GM19238 (cell line): ENCODE data around the gene FAM193A.
"Not testable (repeated sequence)": the region's sequence is repeated elsewhere in the genome, so short reads cannot be mapped to it uniquely, and the experiment has no call there.

Experiments used
- DNase-seq: peaks from one replicate; pipeline ENCODE4 v3.0.0; 2011; ENCODE audit warnings: low spot score; ENCODE audit not compliant: insufficient read length

FAM193A gene

DNA sequence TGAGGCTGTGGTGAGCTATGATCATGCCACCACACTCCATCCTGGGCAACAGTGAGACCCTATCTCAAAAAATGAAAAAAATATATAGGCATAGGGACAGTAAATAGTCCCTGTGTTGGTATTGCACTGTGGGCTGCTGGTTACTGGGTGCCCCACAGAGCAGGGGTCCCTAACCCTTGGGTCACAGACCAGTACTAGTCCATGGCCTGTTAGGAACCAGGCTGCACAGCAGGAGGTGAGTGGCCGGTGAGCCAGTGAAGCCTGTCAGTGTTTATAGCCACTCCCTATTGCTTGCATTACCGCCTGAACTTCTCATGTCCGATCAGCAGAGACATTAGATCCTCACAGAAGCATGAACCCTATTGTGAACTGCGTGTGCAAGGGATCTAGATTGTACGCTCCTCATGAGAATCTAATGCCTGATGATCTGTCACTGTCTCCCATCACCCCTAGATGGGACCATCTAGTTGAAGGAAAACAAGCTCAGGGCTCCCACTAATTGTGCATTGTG, 113.2 kb downstream of the FAM193A start:
- no peak for DNase-seq

DNA sequence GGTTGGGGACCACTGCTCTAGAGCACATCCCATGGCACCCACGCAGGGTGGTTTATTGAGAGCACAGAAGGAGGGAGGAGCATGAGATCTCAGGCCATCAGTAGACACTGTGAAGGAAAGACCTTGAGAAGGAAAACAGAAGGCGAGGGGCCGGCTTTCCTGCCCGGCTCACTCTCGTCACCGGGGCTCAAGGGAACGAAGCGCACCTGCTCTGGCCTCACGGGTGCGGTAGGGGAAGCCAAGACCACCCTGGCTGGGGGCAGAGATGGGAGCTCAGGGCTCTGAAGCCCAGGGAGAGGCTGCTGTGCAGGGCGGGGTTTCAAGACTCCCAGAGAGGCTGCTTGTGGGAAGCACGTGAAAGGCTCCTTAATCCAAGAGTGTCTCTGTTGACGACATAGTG, 113.8 kb downstream of the FAM193A start:
- no peak for DNase-seq

DNA sequence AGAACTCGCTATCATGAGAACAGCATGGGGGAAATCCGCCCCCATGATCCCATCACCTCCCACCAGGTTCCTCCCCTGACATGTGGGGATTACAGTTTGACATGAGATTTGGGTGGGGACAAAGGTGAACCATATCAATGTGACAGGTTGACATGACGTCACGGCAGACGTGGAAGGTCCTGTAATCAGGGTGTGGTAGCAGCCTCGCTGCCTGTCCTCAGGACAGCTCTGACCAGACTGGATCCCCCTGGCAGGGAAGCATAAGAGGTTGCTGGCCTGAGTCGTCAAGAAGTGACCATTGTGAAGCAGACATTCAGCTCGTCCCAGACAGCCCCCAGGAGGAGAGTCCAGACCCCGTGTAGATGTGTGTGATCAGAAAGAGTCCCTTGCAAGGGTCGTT, 115.1 kb downstream of the FAM193A start:
- DNase-seq: no peak

DNA sequence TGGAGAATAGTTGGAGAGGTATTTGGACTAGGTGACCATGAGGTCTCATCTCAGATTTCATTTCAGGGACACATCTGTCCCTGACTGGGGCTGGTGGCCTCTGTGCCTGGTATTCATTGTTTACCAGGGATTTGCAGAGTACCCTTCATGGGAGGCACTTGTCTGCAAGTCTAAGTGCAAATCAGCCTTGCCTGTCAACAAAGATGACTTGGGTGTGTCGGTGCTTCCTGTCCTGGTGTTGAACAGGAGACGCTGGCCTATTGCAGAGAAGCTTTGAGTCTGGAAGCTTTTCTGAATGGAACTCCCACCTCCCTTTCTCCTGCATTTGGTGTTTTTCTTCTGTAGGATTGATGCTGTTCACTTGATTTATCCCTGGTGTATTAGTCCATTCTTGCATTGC, 115.6 kb downstream of the FAM193A start:
- no peak for DNase-seq

DNA sequence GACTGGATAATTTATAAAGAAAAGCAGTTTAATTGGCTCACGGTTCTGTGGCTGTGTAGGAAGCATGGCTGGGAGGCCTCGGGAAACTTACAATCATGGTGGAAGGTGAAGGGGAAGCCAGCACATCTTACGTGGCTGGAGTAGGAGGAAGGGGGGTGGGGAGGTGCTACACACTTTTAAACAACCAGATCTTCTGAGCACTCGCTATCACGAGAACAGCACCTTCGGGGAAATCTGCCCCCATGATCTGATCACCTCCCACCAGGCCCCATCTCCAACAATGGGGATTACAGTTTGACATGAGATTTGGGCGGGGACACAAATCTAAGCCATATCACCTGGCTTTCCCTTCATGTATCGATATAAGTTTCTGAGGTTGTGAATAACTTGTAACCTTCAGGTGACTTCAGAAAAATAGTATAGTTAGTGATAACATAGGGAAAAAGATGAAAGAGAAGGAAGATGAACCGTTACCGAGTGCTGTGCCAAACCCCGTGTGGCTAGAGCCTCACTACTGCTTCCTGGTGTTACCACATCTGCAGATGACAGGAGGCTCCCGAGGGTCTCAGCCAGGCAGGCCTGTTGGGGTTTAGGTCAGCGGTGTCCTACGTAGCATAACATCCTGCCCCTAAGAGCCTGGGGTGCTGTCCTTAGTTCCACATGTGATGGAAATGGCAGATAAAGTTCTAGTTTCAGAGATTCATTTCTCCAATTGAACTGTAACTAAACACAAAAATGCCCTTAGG, 116.1 kb downstream of the FAM193A start:
- DNase-seq: no peak

DNA sequence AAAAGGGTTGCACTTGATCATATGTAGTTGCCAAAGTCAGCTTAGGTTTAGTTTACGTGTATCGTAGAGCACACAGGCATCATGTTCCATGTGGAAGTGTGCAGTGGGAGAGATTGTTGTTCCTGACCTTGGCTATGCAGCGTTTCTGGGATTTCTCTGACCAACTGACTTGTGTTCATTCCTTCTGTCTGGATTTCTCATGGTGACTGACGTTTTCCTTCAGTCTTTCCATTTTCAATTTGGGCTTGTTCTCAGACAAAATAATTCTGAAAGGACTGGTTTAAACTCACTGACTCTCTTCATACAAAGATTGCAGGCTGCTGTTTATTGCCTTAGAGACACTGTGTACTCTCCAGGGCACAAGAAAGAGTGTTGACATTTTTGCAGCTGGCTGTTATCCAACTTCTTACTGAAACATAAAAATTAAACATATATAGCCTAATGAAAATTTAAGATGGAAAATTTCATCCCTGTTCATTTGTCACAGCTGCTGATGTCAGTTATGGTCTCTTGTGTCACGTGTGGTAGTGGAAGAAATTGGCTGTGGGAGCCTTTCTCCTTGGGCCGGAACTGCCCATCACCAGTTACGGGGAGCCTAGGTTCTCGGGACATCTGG, 124.3 kb downstream of the FAM193A start:
- no peak for DNase-seq

DNA sequence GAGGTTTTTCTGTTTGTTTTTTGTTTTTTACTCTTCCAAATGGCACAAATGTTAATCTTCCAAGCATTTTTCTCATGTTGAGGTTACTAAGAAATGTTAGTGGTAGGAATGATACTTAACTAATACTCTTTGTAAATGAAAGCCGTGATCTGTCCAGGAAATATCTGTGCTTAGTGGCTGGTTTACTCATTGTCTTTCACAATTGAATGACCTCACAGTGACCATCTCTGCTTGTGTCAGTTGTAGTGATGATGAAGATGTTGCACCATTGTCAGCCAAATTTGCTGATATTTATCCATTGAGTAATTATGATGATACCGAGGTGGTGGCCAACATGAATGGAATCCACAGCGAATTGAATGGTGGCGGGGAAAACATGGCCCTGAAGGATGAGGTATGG, 126.2 kb downstream of the FAM193A start:
- DNase-seq: no peak

DNA sequence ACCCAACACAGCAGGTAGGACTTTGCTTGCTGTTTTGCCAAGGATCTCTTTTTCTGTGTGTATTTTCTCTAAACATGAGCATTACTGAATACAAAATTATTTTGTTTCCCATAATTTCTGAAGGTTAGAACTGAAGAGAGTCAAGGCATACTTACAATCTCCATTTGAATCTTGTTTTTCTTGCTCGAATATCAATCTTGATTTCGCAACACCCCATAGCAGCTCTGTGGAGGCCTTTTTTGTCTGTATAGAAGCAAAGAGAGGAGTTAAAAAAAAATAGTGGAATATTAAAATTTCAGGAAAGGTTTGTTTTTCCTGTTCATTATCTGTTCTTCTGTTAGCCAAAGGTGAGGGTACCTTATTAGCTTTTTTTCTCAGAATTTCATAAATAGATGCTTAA, 126.8 kb downstream of the FAM193A start:
- no peak for DNase-seq

DNA sequence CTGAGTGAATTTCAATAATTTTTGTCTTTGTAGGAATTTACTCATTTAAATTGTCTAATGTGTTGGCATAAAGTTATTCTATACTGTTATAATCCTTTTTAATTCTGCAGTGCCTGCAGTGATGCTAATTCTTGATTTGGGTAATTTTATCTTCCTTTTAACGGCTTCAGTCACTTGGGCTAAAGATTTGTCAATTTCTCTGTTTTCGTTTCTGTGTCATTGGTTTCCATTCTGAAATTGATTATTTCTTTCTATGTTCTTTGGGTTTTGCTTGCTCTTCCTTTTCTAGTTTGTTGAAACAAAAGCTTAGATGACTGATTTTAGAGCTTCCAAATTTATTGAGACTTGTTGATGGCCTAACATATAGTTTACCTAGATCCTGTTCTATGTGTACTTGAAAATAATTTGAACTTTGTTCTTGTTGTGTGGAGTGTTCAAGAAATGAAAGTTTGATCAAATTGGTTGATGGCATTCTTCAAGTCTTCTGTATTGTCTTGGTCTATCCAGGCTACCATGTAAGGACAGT, 130.3 kb downstream of the FAM193A start:
- DNase-seq: no peak

DNA sequence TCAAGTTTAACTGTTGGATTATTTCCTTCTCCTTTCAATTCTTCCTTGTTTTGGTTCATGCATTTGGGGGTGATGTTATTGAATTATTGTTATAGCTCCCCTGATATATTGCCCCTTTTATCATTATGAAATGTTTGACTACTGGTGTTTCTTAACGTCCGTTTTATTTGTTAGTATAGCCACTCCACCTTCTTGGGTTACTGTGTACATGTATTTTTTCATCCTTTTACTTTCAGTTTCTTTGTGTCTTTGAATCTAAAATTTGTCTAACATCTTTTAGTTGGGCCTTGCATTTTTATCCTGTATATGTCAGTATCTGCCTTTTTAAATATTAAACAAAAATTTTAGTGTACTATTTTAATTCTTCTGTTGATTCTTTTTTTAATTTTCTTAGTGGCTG, 131.0 kb downstream of the FAM193A start:
- no peak for DNase-seq

DNA sequence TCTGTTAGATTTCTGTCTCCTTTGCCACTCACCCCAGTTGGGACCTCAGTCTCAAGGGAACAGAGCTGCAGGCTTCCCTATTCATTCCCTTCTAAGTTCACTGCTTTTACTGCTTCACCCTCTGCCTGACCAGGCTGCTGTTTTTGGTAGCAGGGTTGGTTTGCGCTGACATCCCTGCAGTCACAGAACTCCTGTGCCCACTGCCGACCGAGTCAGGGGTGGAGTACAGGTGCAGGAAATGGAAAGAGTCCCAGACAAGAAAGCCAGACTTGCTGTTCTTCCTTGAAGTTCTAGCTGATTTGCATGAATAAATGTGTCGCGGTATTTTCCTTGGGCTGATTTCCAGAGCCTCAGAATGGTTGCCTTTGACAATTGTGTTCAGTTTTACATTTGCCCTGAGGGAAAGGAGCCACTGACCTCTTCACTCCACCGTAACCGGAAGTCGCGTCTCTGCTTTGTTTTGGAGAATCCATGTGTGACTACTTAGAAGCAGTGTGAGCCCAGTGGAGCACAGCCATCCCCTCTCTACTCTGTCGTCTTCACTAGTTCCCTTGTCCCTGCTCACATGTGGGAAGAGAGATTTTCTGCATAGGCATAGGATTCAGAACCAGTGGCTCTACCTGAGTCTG, 134.9 kb downstream of the FAM193A start:
- DNase-seq: no peak

DNA sequence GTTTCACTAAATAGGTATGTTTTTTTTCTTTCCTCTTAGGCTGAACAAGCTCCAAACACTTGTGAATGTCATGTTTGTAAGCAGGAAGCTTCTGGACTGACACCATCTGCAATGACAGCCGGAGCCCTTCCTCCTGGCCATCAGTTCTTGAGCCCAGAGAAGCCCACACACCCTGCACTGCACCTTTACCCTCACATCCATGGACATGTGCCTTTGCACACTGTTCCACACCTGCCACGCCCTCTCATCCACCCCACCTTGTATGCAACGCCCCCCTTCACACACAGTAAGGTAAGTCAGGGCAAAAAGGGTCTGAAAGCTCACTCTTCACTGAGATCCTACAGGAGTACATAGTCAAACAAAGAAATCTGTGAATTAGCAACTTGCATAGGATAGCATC, 135.6 kb downstream of the FAM193A start:
- no peak for DNase-seq

DNA sequence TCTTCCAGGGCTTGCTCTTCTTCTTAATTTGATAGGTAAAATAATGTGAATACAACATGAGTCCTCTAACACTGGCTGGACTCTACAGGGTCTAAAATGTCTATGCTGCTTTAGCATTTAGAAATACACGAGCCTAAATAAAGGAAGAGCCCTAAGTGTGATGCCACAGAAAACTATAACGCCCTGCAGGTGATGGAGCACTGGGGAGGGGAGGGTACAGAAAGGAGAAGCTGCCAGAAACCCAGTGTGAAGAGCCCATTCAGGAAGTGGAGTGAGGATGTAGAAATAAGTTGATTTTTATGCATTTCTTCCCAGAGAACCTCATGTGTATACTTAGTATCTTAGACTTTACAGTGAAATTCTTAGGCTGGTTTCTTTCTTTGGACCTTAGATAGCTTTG, 136.3 kb downstream of the FAM193A start:
- DNase-seq: no peak

DNA sequence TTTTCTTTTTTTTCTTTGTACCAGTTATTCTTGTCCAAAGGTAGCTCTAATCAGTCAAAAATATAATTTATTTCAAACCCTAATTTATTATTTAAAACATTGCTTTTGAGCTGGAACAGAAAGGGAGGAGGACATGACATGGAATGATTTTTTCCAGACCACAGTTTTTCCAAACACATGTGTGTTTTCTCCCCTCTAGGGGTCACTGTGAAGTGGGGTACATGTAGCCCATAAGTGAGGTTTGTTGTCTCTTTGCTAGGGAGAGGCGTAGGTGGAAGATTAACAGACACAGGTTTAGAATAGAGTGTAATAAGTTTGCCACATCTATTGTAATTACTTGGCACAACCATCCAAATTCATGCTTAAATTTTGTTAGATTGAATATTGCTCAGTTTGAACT, 136.7 kb downstream of the FAM193A start:
- no peak for DNase-seq

DNA sequence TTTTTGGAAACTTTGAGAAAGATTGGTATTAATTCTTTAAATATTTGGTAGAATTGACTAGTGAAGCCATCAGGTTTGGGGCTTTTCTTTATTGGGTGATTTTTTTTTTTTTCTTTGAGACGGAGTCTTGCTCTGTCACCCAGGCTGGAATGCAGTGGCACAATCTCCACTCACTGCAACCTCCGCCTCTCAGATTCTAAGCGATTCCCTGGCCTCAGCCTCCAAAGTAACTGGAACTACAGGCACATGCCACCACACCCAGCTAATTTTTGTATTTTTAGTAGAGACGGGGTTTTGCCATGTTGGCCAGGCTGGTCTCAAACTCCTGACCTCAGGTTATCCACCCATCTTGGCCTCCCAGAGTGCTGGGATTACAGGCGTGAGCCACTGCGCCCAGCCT, 143.3 kb downstream of the FAM193A start:
- DNase-seq: not testable (repeated sequence)

DNA sequence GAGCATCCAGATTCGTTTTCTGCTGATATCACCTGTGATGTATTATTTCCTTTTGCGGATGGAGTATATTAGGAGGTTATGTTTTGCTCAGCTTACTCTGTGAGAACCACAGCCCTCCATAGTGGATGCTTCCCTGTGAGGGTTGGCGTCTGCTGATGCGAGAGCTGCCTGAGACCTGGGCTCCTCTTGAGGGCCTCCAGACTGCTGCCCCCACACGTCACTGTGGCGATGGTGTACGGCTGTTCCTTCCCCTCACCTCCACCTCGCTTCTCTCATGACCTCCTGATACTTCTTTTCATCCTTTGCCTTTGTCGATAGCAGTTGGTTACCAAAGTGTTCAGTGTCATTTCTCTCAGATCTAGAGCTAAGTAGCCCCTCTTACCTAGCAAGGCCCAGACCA, 148.0 kb downstream of the FAM193A start:
- no peak for DNase-seq

DNA sequence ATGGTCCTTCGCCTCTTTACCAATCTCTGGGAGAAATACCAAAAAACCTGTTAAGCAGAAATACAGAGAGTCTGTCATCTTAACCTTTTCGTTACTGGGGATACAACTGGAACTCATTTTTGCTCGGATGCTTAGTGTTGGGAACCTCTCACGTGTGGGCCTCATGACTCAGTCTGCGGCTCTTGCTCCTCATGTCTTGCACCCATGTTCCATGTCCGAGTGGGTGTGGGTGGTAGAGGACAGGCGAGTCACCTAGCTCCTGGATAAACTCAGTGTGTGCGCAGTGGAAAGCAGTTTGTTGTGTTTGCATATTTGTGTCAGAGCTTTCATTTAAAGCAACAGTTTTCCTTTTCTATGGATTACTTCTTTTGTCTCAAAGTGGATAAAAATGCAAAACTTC, 149.1 kb downstream of the FAM193A start:
- DNase-seq: no peak

DNA sequence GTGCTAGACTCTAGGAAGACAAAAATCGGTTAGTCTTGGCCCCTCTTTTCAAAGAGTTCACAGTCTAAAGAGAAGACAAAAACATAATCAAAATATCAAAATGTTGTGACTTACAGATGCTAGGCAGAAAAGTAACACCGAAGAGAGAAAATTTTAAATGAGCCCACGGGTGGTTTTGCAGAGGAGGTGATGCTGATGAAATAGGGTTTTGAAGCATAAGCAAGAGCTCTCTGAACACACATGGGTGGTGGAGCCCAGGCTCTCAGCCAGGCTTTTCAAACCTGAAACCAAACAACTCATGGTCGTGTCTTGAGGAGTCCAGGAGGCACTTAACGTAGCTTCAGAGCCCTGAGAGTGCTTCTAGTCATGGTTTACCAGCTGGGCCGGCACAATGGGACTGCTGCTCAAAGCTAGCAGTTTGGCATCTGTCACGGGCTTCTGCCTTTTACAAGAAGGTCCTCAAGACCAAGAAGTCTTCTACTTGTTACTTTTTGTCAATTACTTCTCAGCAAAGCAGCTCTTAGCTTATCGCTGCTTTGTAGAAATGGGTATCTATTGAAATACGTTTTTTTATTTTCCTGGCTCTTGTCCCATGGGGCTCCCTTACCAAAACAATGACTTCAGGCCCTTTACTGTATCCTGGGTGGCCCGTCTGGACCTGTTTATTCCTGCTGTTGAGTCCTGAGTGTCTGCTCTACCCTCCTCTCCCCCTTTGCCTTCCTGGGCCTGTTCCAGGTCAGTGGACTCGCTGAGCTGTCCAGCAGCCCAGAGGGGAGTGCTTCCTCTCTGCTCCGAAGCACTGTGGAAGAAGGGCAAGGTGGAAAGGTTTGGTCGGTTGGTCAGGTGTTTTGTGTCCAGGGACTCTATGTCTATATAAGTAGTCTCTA, 150.2 kb downstream of the FAM193A start:
- no peak for DNase-seq

DNA sequence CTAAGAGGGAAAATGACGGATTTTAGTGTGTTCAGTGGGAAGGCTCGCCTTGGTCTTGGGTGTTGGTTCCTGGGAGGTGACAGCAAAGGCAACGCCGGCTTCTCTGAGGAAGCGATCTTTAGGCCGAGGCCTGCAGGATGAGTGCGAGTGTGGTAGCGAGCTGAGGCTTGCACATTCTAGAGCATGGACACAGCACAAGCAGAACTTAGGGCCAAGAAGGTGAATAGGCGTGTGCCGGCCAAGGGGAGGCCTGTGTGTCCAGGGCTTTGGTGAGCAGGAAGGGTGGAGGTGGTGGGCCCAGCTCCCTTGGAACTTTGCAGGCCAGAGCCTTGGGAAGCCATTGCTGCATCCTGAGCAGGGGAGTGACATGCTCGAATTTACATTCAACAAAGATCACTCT, 151.8 kb downstream of the FAM193A start:
- no peak for DNase-seq

DNA sequence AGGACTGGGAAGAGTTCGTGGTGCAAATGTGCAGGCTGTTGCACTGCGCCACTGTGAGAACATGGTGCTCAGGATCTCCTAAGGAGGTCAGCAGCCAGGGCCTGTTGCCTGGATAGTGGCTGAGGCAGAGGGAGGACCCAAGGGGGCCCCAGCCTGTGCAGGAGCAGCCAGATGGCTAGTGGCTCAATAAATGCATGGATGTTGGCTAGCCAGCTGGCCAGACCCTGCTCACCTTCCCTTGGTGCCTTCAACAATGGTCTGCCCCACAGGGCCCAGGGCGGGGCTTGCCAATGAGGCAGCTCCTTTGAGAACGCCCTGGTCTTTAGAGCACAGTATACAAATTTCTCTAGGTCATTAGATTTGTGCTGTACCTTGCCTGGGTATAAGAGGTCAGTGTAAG, 152.2 kb downstream of the FAM193A start:
- no peak for DNase-seq

DNA sequence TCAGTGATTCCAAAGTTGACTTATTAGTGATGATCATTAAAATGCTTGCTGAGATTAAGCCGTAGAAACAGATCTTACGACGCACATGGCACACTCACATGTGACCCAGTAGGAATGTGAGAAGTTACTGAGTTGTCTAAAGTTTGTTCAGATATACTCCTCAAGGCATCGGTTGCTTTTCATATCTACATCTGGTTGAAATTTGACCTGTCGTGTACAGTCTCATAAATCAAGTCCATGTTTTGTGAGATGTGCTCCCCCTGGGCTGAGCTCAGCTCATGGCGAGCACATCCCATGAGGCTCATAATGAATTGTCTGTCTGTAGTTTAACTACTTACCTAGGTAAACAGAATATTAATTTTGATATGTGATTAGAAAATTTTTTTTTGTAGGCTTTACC, 152.7 kb downstream of the FAM193A start:
- DNase-seq: no peak
